Gastroesophageal sphincter (tissue), 3 donors: ENCODE data around the gene LDB3.

Source experiments
- EP300 ChIP-seq: sonication (generic); formaldehyde crosslinking; IDR thresholded peaks from one replicate; pipeline ENCODE4 v1.6.1; 2017; ENCODE audit warnings: antibody characterized with exemption, mild to moderate bottlenecking
- POLR2A ChIP-seq, 2 donors: fragments of 450-650 bp; IDR thresholded peaks; one replicate each; pipeline ENCODE4 v1.6.1; 2017; ENCODE audit warnings: antibody characterized with exemption in 2 of 2, mild to moderate bottlenecking in 2 of 2, moderate library complexity in 1 of 2
- TF ChIP-seq, protein P1 (sequence below), 4 experiments: fragments of 200-600 bp in 2 of 4; fragments of 450-650 bp in 2 of 4; sonication (generic) in 1 of 4; IDR thresholded peaks; one replicate each; pipeline ENCODE4 v1.5.1; 2017 to 2019; ENCODE audit warnings: antibody characterized with exemption in 4 of 4, mild to moderate bottlenecking in 2 of 4, moderate library complexity in 2 of 4

DNA sequence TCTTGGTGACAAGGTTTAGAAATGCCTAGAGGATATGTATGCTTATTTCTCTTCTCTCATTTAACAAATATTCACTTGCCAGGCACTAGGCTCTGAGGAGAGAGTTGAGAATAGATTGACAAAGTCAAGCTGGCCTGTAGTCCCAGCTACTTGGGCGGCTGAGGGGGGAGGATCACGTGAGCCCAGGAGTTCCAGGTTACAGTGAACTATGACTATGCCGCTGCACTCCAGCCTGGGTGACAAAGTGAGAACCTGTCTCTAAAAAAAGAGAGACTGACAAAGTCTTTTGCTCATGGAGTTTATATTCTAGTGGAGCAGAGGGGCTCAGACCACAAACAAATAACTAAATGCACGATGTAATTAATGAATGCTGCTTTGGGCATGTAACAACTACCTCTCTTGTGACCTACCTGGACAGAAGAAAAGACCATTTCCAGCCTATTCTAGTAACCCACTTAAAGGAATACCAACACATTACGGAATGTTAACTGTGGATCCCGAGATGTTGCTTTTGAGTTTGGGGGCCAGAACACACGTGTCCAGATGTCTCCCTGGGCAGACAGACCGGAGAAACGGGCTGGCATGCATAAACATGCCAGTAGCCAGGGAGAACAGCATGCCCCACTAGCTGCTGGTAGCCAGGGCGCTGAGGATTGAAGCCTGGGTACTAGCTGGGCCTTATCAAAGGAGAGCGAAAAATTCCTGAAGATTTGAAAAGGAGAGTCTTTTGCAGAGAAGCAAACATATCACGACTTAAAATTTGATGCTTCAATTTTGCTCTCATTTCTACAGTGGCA is 85.5 kb downstream of the LDB3 start:
- no peak for TF ChIP-seq EP300
- TF ChIP-seq, protein P1, sequence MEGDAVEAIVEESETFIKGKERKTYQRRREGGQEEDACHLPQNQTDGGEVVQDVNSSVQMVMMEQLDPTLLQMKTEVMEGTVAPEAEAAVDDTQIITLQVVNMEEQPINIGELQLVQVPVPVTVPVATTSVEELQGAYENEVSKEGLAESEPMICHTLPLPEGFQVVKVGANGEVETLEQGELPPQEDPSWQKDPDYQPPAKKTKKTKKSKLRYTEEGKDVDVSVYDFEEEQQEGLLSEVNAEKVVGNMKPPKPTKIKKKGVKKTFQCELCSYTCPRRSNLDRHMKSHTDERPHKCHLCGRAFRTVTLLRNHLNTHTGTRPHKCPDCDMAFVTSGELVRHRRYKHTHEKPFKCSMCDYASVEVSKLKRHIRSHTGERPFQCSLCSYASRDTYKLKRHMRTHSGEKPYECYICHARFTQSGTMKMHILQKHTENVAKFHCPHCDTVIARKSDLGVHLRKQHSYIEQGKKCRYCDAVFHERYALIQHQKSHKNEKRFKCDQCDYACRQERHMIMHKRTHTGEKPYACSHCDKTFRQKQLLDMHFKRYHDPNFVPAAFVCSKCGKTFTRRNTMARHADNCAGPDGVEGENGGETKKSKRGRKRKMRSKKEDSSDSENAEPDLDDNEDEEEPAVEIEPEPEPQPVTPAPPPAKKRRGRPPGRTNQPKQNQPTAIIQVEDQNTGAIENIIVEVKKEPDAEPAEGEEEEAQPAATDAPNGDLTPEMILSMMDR (IDR thresholded peaks at IDR 0.05) = no peak
- TF ChIP-seq POLR2A (IDR thresholded peaks at IDR 0.05) = no peak
